Fibroblast of lung (primary cell): ENCODE measurements around the gene HINT3.

Experiments
- CTCF ChIP-seq, 2 donors: IDR thresholded peaks in 1 of 2; conservative IDR thresholded peaks in 1 of 2; 1 replicate in 1 of 2; 2 replicates in 1 of 2; pipeline ENCODE4 v1.5.1; 2011 to 2012; ENCODE audit warnings: low read length in 2 of 2, control low read depth in 1 of 2, inconsistent platforms in 1 of 2, low read depth in 1 of 2, mild to moderate bottlenecking in 1 of 2
- EZH2 ChIP-seq: IDR thresholded peaks from 2 replicates; pipeline ENCODE4 v1.5.1; 2012; ENCODE audit warnings: low read length, control low read depth, mild to moderate bottlenecking; ENCODE audit errors: missing control alignments

GRCh38 chr6:126007800-126008199, 51.2 kb downstream of the HINT3 start:
- TF ChIP-seq CTCF (conservative IDR thresholded peaks at IDR 0.05 in 1 of 2, IDR thresholded peaks at IDR 0.05 in 1 of 2; ENCODE audit: low read depth in 1 of 2, low read length in 2 of 2): no peak
- TF ChIP-seq EZH2: no peak
